ENCODE results near the gene MFSD11.
"Not testable (repeated sequence)": the region's sequence is repeated elsewhere in the genome, so short reads cannot be mapped to it uniquely, and the experiment has no call there.

The MFSD11 gene

GRCh38 chr17:76806151-76806550 is 68.2 kb downstream of the MFSD11 start:
- not testable (repeated sequence) for DNase-seq

GRCh38 chr17:76806767-76807166 is 68.8 kb downstream of the MFSD11 start:
- DNase-seq, result not testable (repeated sequence)

- DNase-seq, result no peak
Measured at GRCh38 chr17:76808326-76808725, 70.4 kb downstream of the MFSD11 start.

- DNase-seq, result no peak
Measured at GRCh38 chr17:76810956-76811355, 73.0 kb downstream of the MFSD11 start.

GRCh38 chr17:76811834-76812233 is 73.9 kb downstream of the MFSD11 start:
- DNase-seq, result no peak

- DNase-seq, result no peak
Measured at GRCh38 chr17:76812263-76812662, 74.3 kb downstream of the MFSD11 start.

GRCh38 chr17:76812968-76813367 is 75.0 kb downstream of the MFSD11 start:
- no peak for DNase-seq

- DNase-seq, result not testable (repeated sequence)
Measured at GRCh38 chr17:76815907-76816589, 78.1 kb downstream of the MFSD11 start.

GRCh38 chr17:76816590-76817135 is 78.7 kb downstream of the MFSD11 start:
- DNase-seq, result peak; percentile 29

- DNase-seq, result no peak
Measured at GRCh38 chr17:76820039-76820438, 82.1 kb downstream of the MFSD11 start.

- DNase-seq, result no peak
Measured at GRCh38 chr17:76820561-76820960, 82.6 kb downstream of the MFSD11 start.

- DNase-seq, result no peak
Measured at GRCh38 chr17:76822184-76822778, 84.4 kb downstream of the MFSD11 start.

- no peak for DNase-seq
Measured at GRCh38 chr17:76824093-76824492, 86.2 kb downstream of the MFSD11 start.

- DNase-seq, result no peak
Measured at GRCh38 chr17:76826330-76827068, 88.6 kb downstream of the MFSD11 start.

GRCh38 chr17:76827736-76828135 is 89.8 kb downstream of the MFSD11 start:
- no peak for DNase-seq

All from inflammatory macrophage treated with lipopolysaccharide for 4 hours (primary cell).